RWPE1 (cell line): ENCODE results near the gene RFTN1.

ENCODE experiments used
- CTCF ChIA-PET: fragments of 350-600 bp; sonication (Branson Sonifier 250); formaldehyde crosslinking; extraction: SDS; loops from one replicate; lab custom pipeline; 2021; lab: Yijun Ruan, JAX
- POLR2A ChIA-PET: fragments of 400-600 bp; formaldehyde crosslinking; extraction: SDS; loops from one replicate; lab custom pipeline; 2020; ENCODE audit warnings: antibody characterized with exemption; ENCODE audit not compliant: low non-redundant PET; lab: Yijun Ruan, JAX
- DNase-seq: peaks from one replicate; pipeline ENCODE4 v3.0.0; 2012; ENCODE audit warnings: low spot score
- H3K27ac ChIP-seq: fragments of 450-650 bp; 2 replicates; pipeline ENCODE4 v1.5.1; 2017
- TF ChIP-seq, protein P1 (sequence below): fragments of 450-650 bp; conservative IDR thresholded peaks from 2 replicates; pipeline ENCODE4 v1.5.1; 2017; ENCODE audit warnings: low read depth, mild to moderate bottlenecking

The RFTN1 gene

DNA sequence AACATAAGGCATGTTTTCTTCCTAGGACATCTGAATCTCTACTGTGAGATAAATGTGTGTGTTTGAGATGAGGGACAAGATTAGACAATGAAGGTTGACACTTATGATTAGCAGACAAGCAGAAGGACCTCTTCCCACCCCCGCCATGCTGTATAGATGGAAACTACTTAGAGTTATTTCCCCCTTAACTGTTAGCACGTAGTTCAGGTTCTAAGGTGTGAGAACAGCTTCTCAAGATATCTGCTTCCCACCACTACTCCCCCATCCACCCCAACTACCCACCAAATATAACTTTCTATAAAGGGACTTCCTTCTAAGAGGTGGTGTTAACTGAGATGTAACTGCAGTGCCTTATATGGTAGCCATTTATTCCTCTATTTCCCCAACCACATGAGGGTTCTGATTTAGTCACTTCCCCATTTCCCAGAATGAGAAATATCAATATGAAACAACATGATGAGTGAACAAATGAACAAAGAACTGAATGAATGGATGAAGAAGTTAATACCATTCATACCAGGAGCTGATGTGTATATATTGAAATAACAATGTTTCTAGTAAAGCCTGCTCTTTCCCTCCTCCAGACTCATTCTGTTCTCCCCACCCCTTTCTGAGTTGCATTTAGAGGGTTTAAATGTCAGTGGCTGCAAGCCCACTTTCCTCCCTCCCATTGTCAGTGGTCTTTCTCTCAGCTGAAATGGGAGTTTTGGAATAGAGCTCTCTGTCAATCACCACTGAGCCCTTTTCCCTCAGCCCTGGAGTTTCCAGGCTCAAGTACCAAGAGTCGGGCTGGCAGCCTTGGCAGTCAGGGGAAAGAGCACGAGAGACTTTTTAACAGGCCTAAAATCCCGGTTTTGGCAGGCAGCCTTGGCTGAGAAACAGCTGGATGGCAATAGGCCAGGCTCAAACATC is 7.7 kb upstream of the RFTN1 start:
- POLR2A ChIA-PET, result no interaction called here
- DNase-seq, result no peak
- TF ChIP-seq, protein P1, sequence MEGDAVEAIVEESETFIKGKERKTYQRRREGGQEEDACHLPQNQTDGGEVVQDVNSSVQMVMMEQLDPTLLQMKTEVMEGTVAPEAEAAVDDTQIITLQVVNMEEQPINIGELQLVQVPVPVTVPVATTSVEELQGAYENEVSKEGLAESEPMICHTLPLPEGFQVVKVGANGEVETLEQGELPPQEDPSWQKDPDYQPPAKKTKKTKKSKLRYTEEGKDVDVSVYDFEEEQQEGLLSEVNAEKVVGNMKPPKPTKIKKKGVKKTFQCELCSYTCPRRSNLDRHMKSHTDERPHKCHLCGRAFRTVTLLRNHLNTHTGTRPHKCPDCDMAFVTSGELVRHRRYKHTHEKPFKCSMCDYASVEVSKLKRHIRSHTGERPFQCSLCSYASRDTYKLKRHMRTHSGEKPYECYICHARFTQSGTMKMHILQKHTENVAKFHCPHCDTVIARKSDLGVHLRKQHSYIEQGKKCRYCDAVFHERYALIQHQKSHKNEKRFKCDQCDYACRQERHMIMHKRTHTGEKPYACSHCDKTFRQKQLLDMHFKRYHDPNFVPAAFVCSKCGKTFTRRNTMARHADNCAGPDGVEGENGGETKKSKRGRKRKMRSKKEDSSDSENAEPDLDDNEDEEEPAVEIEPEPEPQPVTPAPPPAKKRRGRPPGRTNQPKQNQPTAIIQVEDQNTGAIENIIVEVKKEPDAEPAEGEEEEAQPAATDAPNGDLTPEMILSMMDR, result no peak
- H3K27ac ChIP-seq, result no peak overlapping the region
- CTCF ChIA-PET, result no interaction called here

DNA sequence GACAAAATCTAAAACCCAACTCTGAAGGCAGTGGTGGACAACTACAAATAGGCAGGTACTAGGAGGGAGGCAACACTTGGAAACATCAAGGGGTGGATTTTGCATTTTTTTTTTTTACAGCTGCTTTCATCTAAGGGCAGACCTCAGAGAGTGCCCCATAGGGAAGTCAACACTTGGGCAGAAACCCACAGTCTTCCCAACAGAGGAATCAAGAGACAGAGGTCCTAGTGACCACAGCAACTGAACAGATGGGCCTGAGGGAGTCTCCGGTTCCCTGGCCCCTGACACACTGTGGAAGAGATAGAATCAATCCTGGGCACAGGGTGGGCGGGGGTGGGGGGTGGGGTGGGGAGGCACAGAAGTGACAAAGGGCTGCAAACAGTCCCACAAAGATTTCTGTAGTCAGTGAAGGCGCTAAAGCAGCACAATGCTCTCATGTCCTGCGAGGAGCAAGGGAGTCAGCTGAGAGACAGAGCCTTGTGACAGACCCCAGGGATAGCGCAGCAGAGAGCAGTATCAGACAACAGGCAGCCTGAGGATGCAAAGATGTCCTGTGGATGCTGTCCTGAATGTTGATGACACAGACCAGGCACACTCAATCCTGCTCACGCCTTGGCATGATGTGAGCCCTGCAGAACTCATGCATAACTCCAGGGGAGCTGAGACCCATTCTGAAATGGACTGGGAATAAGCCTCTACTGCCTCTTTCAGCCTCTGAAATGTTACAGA is 6.9 kb upstream of the RFTN1 start:
- TF ChIP-seq, protein P1, result no peak
- CTCF ChIA-PET, result no interaction called here
- H3K27ac ChIP-seq, result no peak overlapping the region
- DNase-seq, result no peak
- POLR2A ChIA-PET, result no interaction called here

DNA sequence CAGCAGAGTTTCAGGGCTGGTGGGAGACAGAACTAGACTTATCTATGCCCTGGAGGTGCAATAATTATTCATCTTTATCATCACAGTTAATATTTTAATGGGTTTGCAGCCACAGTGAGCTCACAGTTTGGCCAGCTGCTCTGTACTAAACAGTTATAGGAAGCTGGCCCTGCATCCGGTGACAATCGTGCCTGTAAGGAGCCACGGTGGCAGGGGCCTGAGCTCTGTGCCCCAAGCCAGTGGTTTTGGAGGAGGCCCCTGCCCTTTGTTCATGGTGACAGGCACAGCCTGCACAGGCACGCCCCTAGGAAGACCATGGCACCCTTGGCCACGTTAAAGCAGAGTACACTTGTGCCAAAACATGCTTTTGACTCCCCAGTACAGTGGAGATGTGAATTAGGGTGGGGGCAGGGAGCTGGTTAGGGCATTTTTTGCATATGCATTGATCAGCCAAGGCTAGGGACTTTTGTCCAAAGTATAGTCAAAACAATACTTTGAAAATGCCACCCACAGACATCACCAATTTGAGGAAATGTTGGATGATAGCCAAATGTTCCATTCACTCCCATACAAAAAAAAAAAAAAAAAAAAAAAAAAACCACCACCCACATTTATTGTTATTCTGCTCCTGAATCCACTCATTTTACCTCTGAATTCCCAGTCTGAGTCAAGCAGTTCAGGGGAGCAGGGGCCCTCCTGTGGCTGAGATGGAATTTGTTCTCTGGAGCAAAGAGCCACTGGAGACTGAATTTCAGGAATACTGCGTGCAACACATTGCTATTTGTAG is 3.4 kb upstream of the RFTN1 start:
- CTCF ChIA-PET, result interaction anchor here (0.6 kb wide), 2 partner anchors 13 to 33 kb away, joined by 3 read pairs; no protein-coding TSS in a partner anchor
- POLR2A ChIA-PET, result no interaction called here
- no peak overlapping the region for H3K27ac ChIP-seq
- TF ChIP-seq, protein P1, result no peak
- DNase-seq, result peak; percentile 28

DNA sequence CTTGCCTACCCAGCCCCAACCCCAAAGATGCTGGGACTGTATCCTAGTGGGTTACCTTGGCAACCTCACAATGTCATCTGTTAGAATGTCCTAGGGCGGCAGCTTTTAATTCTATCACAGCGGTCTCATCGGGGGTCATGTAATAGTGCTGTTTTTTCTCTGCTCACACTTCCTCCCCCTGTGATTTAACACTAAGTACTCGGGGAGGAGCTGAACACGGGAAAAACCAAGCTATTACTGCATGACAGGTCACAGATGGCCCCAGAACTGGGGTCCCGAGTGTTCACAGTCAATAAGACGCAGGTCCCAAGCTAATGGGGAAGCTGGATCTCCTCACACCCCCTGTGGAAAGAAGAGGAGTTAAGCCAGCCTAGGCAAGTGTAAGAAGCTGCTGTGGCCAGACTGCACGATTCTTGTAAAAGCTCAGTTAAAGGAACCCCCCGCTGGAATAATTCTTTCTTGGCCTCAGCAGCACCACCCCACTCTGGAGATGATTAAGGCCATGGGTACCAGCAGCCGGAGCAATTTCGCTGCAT is 2.5 kb upstream of the RFTN1 start:
- POLR2A ChIA-PET, result no interaction called here
- TF ChIP-seq, protein P1, result no peak
- H3K27ac ChIP-seq, result no peak overlapping the region
- no peak for DNase-seq
- CTCF ChIA-PET, result interaction anchor here (0.6 kb wide), 3 partner anchors 34 to 431 kb away, joined by 3 to 5 read pairs (median 3); no protein-coding TSS in a partner anchor

DNA sequence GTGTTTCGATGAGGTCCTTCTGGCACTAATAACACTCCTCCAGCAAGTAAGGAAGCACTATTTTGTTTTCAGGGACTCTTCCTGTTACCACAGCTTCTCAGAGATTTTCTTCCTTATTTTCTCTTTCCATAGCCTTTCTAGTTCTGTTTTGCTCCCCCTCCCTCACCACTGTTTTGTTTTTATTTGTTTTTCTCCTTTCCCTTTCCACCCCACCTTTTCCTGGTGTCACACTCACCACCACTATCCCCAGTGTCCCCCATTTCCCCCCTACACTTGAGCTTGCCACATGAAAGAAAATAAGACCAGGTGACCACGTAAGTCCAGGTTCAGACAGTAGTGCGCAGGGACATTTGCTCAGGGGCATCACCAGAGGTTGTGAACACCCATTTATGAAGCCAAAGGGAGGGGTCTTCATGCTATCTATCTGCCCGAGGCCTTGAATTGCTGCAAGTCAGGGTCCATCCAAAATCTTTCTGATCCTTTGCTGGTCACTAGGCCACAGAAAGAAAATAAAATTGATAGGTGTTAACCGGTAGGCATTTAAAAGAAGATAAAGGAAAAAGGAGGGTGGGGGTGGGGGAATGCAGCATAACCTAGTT is 1.4 kb upstream of the RFTN1 start:
- ChIA-PET CTCF (interaction anchor here (0.7 kb wide), 1 partner anchor 191 kb away, joined by 4 read pairs; no protein-coding TSS in a partner anchor), POLR2A (no interaction called here)
- TF ChIP-seq, protein P1, result no peak
- H3K27ac ChIP-seq, result no peak overlapping the region
- DNase-seq, result no peak
